Ishikawa (cell line): ENCODE measurements around the gene IQGAP1.

Experiments used
- CEBPB ChIP-seq: IDR thresholded peaks from 2 replicates; pipeline ENCODE4 v1.6.1; 2012
- CREB1 ChIP-seq: IDR thresholded peaks from 2 replicates; pipeline ENCODE4 v1.6.1; 2012; ENCODE audit warnings: low read depth
- EGR1 ChIP-seq: IDR thresholded peaks from 2 replicates; pipeline ENCODE4 v1.6.1; 2012
- EP300 ChIP-seq: IDR thresholded peaks from 2 replicates; pipeline ENCODE4 v1.6.1; 2012; ENCODE audit warnings: borderline replicate concordance
- FOXM1 ChIP-seq: IDR thresholded peaks from 2 replicates; pipeline ENCODE4 v1.6.1; 2012; ENCODE audit warnings: low read depth, borderline replicate concordance
- NFIC ChIP-seq: IDR thresholded peaks from 2 replicates; pipeline ENCODE4 v1.6.1; 2012
- RAD21 ChIP-seq: IDR thresholded peaks from 2 replicates; pipeline ENCODE4 v1.6.1; 2012; ENCODE audit warnings: low read depth
- REST ChIP-seq: IDR thresholded peaks from 2 replicates; pipeline ENCODE4 v1.6.1; 2012; ENCODE audit warnings: low read depth, mild to moderate bottlenecking
- TAF1 ChIP-seq: IDR thresholded peaks from 2 replicates; pipeline ENCODE4 v1.6.1; 2012; ENCODE audit warnings: low read depth, mild to moderate bottlenecking
- TCF12 ChIP-seq: IDR thresholded peaks from 2 replicates; pipeline ENCODE4 v1.6.1; 2012; ENCODE audit warnings: low read depth
- TEAD4 ChIP-seq: IDR thresholded peaks from 2 replicates; pipeline ENCODE4 v1.6.1; 2012
- YY1 ChIP-seq: IDR thresholded peaks from 2 replicates; pipeline ENCODE4 v1.6.1; 2012; ENCODE audit warnings: low read depth
- ZBTB7A ChIP-seq: IDR thresholded peaks from 2 replicates; pipeline ENCODE4 v1.6.1; 2012; ENCODE audit warnings: low read depth
- TF ChIP-seq, protein P1 (sequence below): IDR thresholded peaks from 2 replicates; pipeline ENCODE4 v1.6.1; 2012
- TF ChIP-seq, protein P2 (sequence below): IDR thresholded peaks from 2 replicates; pipeline ENCODE4 v1.6.1; 2012

Gene IQGAP1

GRCh38 chr15:90427185-90427584 lies 39.1 kb downstream of the IQGAP1 start:
- TF ChIP-seq CREB1 (no peak), TAF1 (no peak), REST (no peak), CEBPB (no peak), EGR1 (no peak), RAD21 (no peak), ZBTB7A (no peak), YY1 (no peak), NFIC (no peak), FOXM1 (no peak), EP300 (no peak), TEAD4 (no peak), TCF12 (no peak)
- TF ChIP-seq, protein P1, sequence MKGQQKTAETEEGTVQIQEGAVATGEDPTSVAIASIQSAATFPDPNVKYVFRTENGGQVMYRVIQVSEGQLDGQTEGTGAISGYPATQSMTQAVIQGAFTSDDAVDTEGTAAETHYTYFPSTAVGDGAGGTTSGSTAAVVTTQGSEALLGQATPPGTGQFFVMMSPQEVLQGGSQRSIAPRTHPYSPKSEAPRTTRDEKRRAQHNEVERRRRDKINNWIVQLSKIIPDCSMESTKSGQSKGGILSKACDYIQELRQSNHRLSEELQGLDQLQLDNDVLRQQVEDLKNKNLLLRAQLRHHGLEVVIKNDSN = no peak
- TF ChIP-seq, protein P2, sequence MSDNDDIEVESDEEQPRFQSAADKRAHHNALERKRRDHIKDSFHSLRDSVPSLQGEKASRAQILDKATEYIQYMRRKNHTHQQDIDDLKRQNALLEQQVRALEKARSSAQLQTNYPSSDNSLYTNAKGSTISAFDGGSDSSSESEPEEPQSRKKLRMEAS = no peak

- TF ChIP-seq TAF1 (no peak), EP300 (no peak), RAD21 (no peak), ZBTB7A (no peak), CEBPB (no peak), FOXM1 (no peak), NFIC (no peak), YY1 (no peak), TCF12 (no peak), EGR1 (no peak), TEAD4 (no peak), CREB1 (no peak), REST (no peak)
- TF ChIP-seq, protein P1 = no peak
- TF ChIP-seq, protein P2 = no peak
These were observed 44.2 kb downstream of the IQGAP1 start for GRCh38 chr15:90432253-90432652.

DNA sequence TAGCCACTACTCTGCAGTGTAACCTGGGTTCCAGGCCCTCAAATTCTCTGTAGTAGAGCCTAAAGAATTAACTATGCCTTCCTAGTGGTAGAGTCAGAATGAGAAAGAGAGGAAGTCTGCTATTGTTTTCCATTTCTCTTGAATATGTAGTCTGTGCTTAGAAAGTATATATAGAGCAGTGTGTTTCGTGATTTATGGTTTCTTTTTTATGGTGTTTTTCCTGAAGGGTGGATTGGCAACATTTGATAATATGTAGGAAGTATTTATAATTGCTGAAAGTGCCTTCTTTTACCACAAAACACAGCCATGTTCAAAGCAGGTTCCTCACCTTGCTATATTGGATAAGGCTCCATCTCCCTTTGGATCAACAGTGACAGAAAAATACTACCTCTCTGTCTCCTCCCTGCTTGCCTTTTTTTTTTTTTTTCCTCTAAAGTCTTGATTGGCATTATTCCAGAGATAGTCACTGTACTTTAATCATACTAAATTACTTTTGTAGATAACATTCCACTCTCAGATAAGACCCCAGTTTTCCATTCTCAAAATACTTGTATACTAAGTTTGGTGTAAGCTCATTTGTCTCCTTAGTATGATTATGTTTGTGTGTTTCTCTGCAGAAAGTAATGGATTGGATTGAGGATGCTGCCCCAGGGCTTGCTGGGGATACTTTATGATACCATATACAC lies 47.8 kb downstream of the IQGAP1 start:
- TF ChIP-seq, protein P1 = no peak
- TF ChIP-seq NFIC (no peak), ZBTB7A (no peak), RAD21 (no peak), CREB1 (no peak), TAF1 (no peak), YY1 (no peak), EGR1 (no peak), FOXM1 (no peak), TEAD4 (no peak), CEBPB (no peak), TCF12 (no peak)
- TF ChIP-seq, protein P2 = no peak

- TF ChIP-seq TEAD4 = no peak
- TF ChIP-seq ZBTB7A = no peak
- TF ChIP-seq RAD21 = no peak
- TF ChIP-seq FOXM1 = no peak
- no peak for TF ChIP-seq CEBPB
- no peak for TF ChIP-seq YY1
- TF ChIP-seq CREB1 = no peak
- TF ChIP-seq REST = no peak
These were observed 48.9 kb downstream of the IQGAP1 start for GRCh38 chr15:90436952-90437351.
